Stomach (tissue), 4 donors: Measurements from ENCODE around the gene RTN4RL1.

ENCODE experiments used
- EP300 ChIP-seq: sonication (generic); formaldehyde crosslinking; IDR thresholded peaks from one replicate; pipeline ENCODE4 v1.6.1; 2017; ENCODE audit warnings: antibody characterized with exemption
- TF ChIP-seq, protein P1 (sequence below), 7 experiments: fragments of 450-650 bp in 4 of 7; fragments of 200-600 bp in 3 of 7; sonication (generic) in 3 of 7; IDR thresholded peaks; one replicate each; pipeline ENCODE4 v1.5.1; 2016 to 2019; ENCODE audit warnings: antibody characterized with exemption in 7 of 7, control low read depth in 2 of 7, mild to moderate bottlenecking in 1 of 7

DNA sequence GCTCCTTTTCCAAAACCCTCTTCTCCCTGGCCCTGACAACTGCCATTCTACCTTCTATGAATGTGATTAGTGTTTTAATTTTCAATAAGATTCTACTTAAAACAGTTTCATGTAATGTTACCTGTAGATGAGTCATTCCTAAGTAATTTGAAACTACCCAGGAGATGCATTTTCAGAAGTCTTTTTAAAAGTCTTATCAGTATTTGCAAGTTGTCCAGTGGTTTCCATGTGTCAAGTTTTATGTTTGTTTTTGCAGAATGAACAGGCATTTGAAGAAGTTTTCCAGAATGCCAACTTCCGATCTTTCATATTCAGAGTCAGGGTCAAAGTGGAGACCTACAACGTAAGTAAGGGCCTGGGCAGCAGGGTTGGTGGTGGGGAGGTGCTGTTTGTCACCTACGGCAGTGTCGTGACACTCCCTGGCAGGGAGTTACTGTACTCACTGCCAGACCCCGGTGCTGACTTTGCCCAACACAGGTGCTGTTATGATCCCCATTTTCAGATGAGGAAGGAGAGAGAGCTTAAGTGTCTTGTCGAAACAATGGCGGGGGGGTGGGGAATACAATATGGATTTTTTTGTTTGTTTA, 130.3 kb downstream of the RTN4RL1 start:
- TF ChIP-seq, protein P1, sequence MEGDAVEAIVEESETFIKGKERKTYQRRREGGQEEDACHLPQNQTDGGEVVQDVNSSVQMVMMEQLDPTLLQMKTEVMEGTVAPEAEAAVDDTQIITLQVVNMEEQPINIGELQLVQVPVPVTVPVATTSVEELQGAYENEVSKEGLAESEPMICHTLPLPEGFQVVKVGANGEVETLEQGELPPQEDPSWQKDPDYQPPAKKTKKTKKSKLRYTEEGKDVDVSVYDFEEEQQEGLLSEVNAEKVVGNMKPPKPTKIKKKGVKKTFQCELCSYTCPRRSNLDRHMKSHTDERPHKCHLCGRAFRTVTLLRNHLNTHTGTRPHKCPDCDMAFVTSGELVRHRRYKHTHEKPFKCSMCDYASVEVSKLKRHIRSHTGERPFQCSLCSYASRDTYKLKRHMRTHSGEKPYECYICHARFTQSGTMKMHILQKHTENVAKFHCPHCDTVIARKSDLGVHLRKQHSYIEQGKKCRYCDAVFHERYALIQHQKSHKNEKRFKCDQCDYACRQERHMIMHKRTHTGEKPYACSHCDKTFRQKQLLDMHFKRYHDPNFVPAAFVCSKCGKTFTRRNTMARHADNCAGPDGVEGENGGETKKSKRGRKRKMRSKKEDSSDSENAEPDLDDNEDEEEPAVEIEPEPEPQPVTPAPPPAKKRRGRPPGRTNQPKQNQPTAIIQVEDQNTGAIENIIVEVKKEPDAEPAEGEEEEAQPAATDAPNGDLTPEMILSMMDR (IDR thresholded peaks at IDR 0.05) = no peak
- TF ChIP-seq EP300 = no peak
